IPS-18a (cell line): ENCODE data around the gene PFKFB3.
A peak's percentile ranks its signal among the peaks of the same experiment; 100 is the strongest.
"Not testable (repeated sequence)": the region's sequence is repeated elsewhere in the genome, so short reads cannot be mapped to it uniquely, and the experiment has no call there.

Source experiments
- H3K27ac ChIP-seq: one replicate; pipeline ENCODE4 v1.5.1; 2013; ENCODE audit warnings: low read length
- H3K27me3 ChIP-seq: one replicate; pipeline ENCODE4 v1.6.1; 2013; ENCODE audit warnings: mild to moderate bottlenecking, low read length; ENCODE audit not compliant: control insufficient read depth, insufficient read depth
- H3K36me3 ChIP-seq: one replicate; pipeline ENCODE4 v1.6.1; 2013; ENCODE audit warnings: low read depth, low read length; ENCODE audit not compliant: control insufficient read depth
- H3K4me1 ChIP-seq: one replicate; pipeline ENCODE4 v1.6.1; 2013; ENCODE audit warnings: low read depth, low read length; ENCODE audit not compliant: control insufficient read depth
- H3K4me3 ChIP-seq: one replicate; pipeline ENCODE4 v1.5.1; 2013; ENCODE audit warnings: low read length
- H3K9ac ChIP-seq: one replicate; pipeline ENCODE4 v1.6.1; 2013; ENCODE audit warnings: mild to moderate bottlenecking, low read length, moderate library complexity
- H3K9me3 ChIP-seq: one replicate; pipeline ENCODE4 v1.6.1; 2013; ENCODE audit warnings: low read depth, low read length; ENCODE audit not compliant: control insufficient read depth

The PFKFB3 gene

GRCh38 chr10:6204341-6205191 lies 1.8 kb downstream of the PFKFB3 start:
- Histone ChIP-seq H3K4me3 (peak overlapping the region; percentile 92), H3K27me3 (peaks cover 48% of the 10 kb centered on the region), H3K27ac (no peak overlapping the region), H3K4me1 (peaks cover 14% of the 10 kb centered on the region), H3K9ac (peak overlapping the region; percentile 74), H3K36me3 (no peaks in the 10 kb centered on the region), H3K9me3 (no peaks in the 10 kb centered on the region)

DNA sequence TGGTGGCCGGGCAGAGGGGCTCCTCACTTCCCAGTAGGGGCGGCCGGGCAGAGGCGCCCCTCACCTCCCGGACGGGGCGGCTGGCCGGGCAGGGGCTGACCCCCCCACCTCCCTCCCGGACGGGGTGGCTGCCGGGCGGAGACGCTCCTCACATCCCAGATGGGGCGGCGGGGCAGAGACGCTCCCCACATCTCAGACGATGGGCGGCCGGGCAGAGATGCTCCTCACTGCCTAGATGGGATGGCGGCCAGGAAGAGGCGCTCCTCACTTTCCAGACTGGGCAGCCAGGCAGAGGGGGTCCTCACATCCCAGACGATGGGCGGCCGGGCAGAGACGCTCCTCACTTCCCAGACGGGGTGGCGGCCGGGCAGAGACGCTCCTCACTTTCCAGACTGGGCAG lies 3.8 kb downstream of the PFKFB3 start:
- H3K9me3 ChIP-seq, H3K27ac ChIP-seq, H3K36me3 ChIP-seq, H3K4me3 ChIP-seq, H3K9ac ChIP-seq: not testable (repeated sequence)
- peaks cover 17% of the 10 kb centered on the region for H3K4me1 ChIP-seq
- H3K27me3 ChIP-seq = peaks cover 29% of the 10 kb centered on the region

- Histone ChIP-seq H3K9me3 (no peaks in the 10 kb centered on the region), H3K27ac (no peak overlapping the region), H3K36me3 (no peaks in the 10 kb centered on the region), H3K4me3 (no peak overlapping the region), H3K27me3 (peaks cover 18% of the 10 kb centered on the region), H3K9ac (no peak overlapping the region), H3K4me1 (peaks cover 16% of the 10 kb centered on the region)
These were observed 4.9 kb downstream of the PFKFB3 start for GRCh38 chr10:6207658-6208057.

DNA sequence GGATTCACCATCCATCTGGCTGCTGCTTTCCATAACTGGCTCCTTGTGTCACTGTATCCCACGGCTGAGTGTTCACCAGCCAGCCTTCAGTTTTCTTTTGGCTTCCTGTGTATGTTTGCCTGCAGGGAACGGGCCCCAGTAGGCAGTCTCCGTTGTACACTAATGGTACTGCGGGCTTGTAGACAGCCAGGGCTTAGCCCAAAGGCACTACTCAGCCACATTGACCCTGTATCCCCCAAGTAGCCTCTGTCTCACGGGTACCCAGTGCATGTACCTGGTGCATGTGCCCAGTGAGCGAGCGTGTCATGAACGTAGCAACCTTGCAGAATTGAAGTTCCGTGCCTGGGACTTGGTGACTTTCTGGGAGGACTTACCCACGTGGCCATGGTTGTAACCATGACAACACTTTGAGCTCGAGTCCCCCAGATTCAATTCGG lies 6.1 kb downstream of the PFKFB3 start:
- no peak overlapping the region for H3K4me3 ChIP-seq
- peaks cover 5% of the 10 kb centered on the region for H3K36me3 ChIP-seq
- peaks cover 16% of the 10 kb centered on the region for H3K4me1 ChIP-seq
- H3K27ac ChIP-seq = no peak overlapping the region
- H3K9me3 ChIP-seq = no peaks in the 10 kb centered on the region
- H3K9ac ChIP-seq = no peak overlapping the region
- H3K27me3 ChIP-seq = peaks cover 14% of the 10 kb centered on the region

- Histone ChIP-seq H3K9me3 (no peaks in the 10 kb centered on the region), H3K4me1 (peaks cover 7% of the 10 kb centered on the region), H3K27ac (no peak overlapping the region), H3K9ac (peak overlapping the region; percentile 3), H3K27me3 (no peaks in the 10 kb centered on the region), H3K36me3 (peaks cover 22% of the 10 kb centered on the region), H3K4me3 (no peak overlapping the region)
These were observed 8.6 kb downstream of the PFKFB3 start for GRCh38 chr10:6211341-6211670.

DNA sequence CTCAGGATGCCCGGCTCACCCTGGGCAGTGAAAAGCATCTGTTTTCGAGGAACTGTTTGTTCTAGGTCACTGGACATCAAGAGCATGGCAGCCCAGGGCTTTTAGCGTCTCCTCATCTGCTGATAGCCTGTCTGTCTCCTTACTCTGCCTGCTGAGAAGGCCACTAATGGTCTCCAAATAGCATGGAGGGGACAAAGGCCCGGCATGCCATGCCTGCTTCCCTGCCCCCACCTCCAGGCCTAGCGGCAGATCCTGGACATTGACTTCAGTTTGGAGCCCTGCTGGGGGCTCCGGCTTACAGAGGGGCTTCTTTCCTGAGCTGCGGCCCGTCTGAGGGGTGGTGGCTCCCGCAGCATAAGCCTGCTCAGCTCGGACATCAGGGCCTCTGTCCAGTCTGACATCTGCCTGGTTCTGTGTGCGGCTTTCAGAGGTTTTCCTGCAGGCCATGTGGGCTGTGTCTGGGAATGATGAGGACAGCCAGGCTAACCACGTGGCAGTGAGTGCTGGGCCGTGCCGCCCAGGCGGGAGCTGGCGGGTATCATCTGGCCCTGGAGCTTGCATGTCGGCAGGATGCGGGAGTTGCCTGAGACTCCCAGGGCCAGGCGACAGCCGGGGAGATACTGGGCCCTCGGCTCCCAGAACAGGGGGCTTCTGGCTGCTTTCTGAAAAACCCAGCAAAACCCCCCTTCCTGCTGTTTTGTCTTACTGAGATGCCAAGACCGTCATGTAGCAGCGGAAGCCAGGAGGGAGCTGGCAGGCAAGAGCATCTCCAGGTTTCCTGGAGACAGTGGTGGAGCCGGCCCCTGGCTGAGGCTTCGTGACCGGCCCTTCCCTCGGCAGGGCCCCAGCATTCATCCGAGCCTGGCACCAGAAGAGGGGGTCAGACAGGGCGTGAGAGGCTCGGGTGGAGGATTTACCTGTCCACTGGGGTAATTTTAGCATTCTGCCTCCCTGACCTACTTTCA lies 9.2 kb downstream of the PFKFB3 start:
- no peak overlapping the region for H3K27ac ChIP-seq
- peaks cover 29% of the 10 kb centered on the region for H3K36me3 ChIP-seq
- H3K27me3 ChIP-seq = no peaks in the 10 kb centered on the region
- H3K9ac ChIP-seq = peak overlapping the region; percentile 3
- H3K4me1 ChIP-seq = peaks cover 7% of the 10 kb centered on the region
- no peaks in the 10 kb centered on the region for H3K9me3 ChIP-seq
- no peak overlapping the region for H3K4me3 ChIP-seq

DNA sequence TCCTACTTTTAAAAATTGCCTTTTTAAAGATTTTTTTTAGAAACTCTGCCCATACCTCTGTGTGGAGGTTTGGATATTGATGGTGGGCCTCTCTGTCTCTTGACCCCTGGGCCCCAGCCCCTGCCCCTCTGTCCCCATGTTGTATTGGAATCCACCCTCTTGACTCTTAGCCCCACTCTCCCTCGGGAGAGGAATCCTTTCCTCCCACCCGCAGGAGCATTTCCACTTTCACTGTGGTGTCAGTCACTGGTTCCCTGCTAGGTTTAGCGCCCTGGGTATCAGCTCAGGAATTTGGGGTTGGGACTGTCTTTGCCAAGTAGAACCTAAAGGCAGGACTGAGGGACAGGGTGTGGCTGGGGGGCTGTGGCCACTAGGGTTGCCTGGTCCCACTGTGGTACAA lies 10.1 kb downstream of the PFKFB3 start:
- Histone ChIP-seq H3K4me1 (peaks cover 7% of the 10 kb centered on the region), H3K27ac (no peak overlapping the region), H3K36me3 (peaks cover 37% of the 10 kb centered on the region), H3K9me3 (no peaks in the 10 kb centered on the region), H3K9ac (no peak overlapping the region), H3K27me3 (no peaks in the 10 kb centered on the region), H3K4me3 (no peak overlapping the region)

GRCh38 chr10:6213257-6213905 lies 10.6 kb downstream of the PFKFB3 start:
- Histone ChIP-seq H3K4me1 (peaks cover 7% of the 10 kb centered on the region), H3K36me3 (peaks cover 40% of the 10 kb centered on the region), H3K9ac (no peak overlapping the region), H3K27me3 (no peaks in the 10 kb centered on the region), H3K4me3 (no peak overlapping the region), H3K9me3 (no peaks in the 10 kb centered on the region), H3K27ac (no peak overlapping the region)

DNA sequence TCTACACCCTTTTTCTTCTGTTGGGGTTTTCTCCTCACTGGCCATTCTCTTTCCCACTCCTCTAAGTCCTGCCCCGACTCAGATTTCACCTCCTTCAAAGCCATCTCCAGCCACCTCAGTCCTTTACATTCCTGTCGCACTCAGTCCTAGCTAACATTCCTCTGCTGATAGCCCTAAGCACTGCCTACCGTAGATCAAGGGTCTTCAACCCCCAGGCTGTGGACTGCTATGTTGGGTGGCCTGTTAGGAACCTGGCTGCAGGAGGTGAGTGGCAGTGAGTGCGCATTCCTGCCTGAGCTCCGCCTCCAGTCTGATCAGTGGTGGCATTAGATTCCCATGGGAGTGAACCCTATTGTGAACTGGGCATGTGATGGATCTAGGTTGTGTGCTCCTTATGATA lies 11.2 kb downstream of the PFKFB3 start:
- peaks cover 45% of the 10 kb centered on the region for H3K36me3 ChIP-seq
- H3K9ac ChIP-seq = no peak overlapping the region
- H3K4me3 ChIP-seq = no peak overlapping the region
- H3K27me3 ChIP-seq = no peaks in the 10 kb centered on the region
- H3K9me3 ChIP-seq = no peaks in the 10 kb centered on the region
- H3K27ac ChIP-seq = no peak overlapping the region
- H3K4me1 ChIP-seq = peaks cover 7% of the 10 kb centered on the region

DNA sequence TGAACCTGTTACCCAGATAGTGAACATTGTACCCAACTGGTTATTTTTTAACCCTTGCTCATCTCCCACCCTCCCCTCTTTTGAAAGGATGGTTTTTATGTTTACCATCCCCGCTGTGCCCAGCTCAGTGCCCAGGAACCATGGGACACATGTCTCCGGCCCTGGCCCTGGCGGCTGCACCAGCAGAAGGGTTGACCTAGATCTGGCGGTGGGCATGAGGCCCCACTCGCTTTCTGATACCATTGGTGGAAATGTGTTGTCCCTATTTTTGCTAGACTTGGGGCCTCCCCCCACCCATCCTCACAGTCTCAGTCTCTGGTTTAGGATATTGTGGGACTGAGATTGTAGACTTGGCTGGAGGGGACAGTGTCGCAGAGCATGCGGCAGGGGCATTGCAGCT lies 11.9 kb downstream of the PFKFB3 start:
- Histone ChIP-seq H3K4me3 (no peak overlapping the region), H3K36me3 (peaks cover 51% of the 10 kb centered on the region), H3K9me3 (no peaks in the 10 kb centered on the region), H3K27ac (no peak overlapping the region), H3K4me1 (peaks cover 7% of the 10 kb centered on the region), H3K27me3 (no peaks in the 10 kb centered on the region), H3K9ac (no peak overlapping the region)

- Histone ChIP-seq H3K27ac (no peak overlapping the region), H3K9me3 (no peaks in the 10 kb centered on the region), H3K4me1 (peaks cover 7% of the 10 kb centered on the region), H3K36me3 (peaks cover 54% of the 10 kb centered on the region), H3K27me3 (no peaks in the 10 kb centered on the region), H3K9ac (no peak overlapping the region), H3K4me3 (no peak overlapping the region)
These were observed 12.5 kb downstream of the PFKFB3 start for GRCh38 chr10:6215241-6215640.
